Progenitor cell of endocrine pancreas (in vitro differentiated cells): Measurements from ENCODE around the gene PIKFYVE. TPM values are rescaled to one million over a fixed set of nuclear protein-coding genes. Genes with fewer than 3 reads are reported as not detected.
A peak's percentile ranks its signal among the peaks of the same experiment; 100 is the strongest.

Source experiments
- DNase-seq: peaks from one replicate; pipeline ENCODE4 v3.0.0; 2021; ENCODE audit warnings: low spot score; ENCODE audit not compliant: unreplicated experiment
- H3K27ac Mint-ChIP-seq: 2 replicates; pipeline ENCODE4 v1.8.0; 2021; ENCODE audit warnings: mild to moderate bottlenecking, moderate library complexity, mixed read lengths
- H3K27me3 Mint-ChIP-seq: 2 replicates; pipeline ENCODE4 v1.8.0; 2021; ENCODE audit warnings: mixed read lengths
- H3K36me3 Mint-ChIP-seq: 2 replicates; pipeline ENCODE4 v1.8.0; 2022; ENCODE audit warnings: mixed read lengths; ENCODE audit not compliant: insufficient read depth
- H3K4me1 Mint-ChIP-seq: 2 replicates; pipeline ENCODE4 v1.8.0; 2021; ENCODE audit warnings: low read depth, mixed read lengths
- H3K4me3 Mint-ChIP-seq: 2 replicates; pipeline ENCODE4 v1.8.0; 2021; ENCODE audit warnings: low read depth, mild to moderate bottlenecking, moderate library complexity, mixed read lengths
- H3K9me3 Mint-ChIP-seq: 2 replicates; pipeline ENCODE4 v1.8.0; 2021; ENCODE audit warnings: low read depth, mixed read lengths
- CTCF ChIP-seq: fragments of 200-600 bp; sonication (generic); IDR thresholded peaks from one replicate; pipeline ENCODE4 v1.5.0; 2021; ENCODE audit warnings: antibody characterized with exemption, mild to moderate bottlenecking; ENCODE audit not compliant: unreplicated experiment
- total RNA-seq: library from RNA; stranded (reverse); gene quantifications from 2 replicates; pipeline ENCODE4 v1.2.1, GENCODE V29; 2021

Gene PIKFYVE
- total RNA-seq, 1 donor from 2014 or later, result 38.4 TPM

GRCh38 chr2:208244422-208244821, 21.6 kb upstream of the PIKFYVE start:
- Mint-ChIP-seq H3K36me3 (peaks cover 58% of the 10 kb centered on the region), H3K27ac (no peak overlapping the region), H3K9me3 (no peaks in the 10 kb centered on the region)

GRCh38 chr2:208245746-208246145, 20.3 kb upstream of the PIKFYVE start:
- H3K27me3 Mint-ChIP-seq, result no peaks in the 10 kb centered on the region
- TF ChIP-seq CTCF, result no peak
- no peak overlapping the region for H3K4me3 Mint-ChIP-seq
- H3K27ac Mint-ChIP-seq, result no peak overlapping the region
- H3K36me3 Mint-ChIP-seq, result peaks cover 63% of the 10 kb centered on the region
- H3K4me1 Mint-ChIP-seq, result peaks cover 12% of the 10 kb centered on the region
- H3K9me3 Mint-ChIP-seq, result no peaks in the 10 kb centered on the region
- DNase-seq, result no peak

More at GRCh38 chr2:208244422-208244821, 21.6 kb upstream of the PIKFYVE start:
- Mint-ChIP-seq H3K27me3 (no peaks in the 10 kb centered on the region), H3K4me1 (peaks cover 15% of the 10 kb centered on the region), H3K4me3 (no peak overlapping the region)
- no peak for TF ChIP-seq CTCF
- no peak for DNase-seq

- no peak overlapping the region for H3K27ac Mint-ChIP-seq
- peaks cover 64% of the 10 kb centered on the region for H3K36me3 Mint-ChIP-seq
- H3K4me3 Mint-ChIP-seq, result no peak overlapping the region
- H3K4me1 Mint-ChIP-seq, result peaks cover 26% of the 10 kb centered on the region
- DNase-seq, result no peak
- H3K27me3 Mint-ChIP-seq, result no peaks in the 10 kb centered on the region
- no peak for TF ChIP-seq CTCF
- H3K9me3 Mint-ChIP-seq, result no peaks in the 10 kb centered on the region
These were observed 17.5 kb upstream of the PIKFYVE start for GRCh38 chr2:208248601-208249000.

GRCh38 chr2:208249296-208249695, 16.8 kb upstream of the PIKFYVE start:
- DNase-seq, result no peak
- peaks cover 28% of the 10 kb centered on the region for H3K4me1 Mint-ChIP-seq
- no peak overlapping the region for H3K27ac Mint-ChIP-seq
- H3K36me3 Mint-ChIP-seq, result peaks cover 59% of the 10 kb centered on the region
- no peak for TF ChIP-seq CTCF
- no peaks in the 10 kb centered on the region for H3K27me3 Mint-ChIP-seq
- H3K9me3 Mint-ChIP-seq, result no peaks in the 10 kb centered on the region
- no peak overlapping the region for H3K4me3 Mint-ChIP-seq

GRCh38 chr2:208250388-208250787, 15.7 kb upstream of the PIKFYVE start:
- peaks cover 28% of the 10 kb centered on the region for H3K4me1 Mint-ChIP-seq
- peak overlapping the region; percentile 16 for H3K27ac Mint-ChIP-seq
- DNase-seq, result no peak
- H3K27me3 Mint-ChIP-seq, result no peaks in the 10 kb centered on the region
- no peaks in the 10 kb centered on the region for H3K9me3 Mint-ChIP-seq
- H3K4me3 Mint-ChIP-seq, result no peak overlapping the region
- H3K36me3 Mint-ChIP-seq, result peaks cover 53% of the 10 kb centered on the region
- no peak for TF ChIP-seq CTCF
